Chondrocyte (in vitro differentiated cells): ENCODE measurements around the gene PHF21B. TPM values are rescaled to one million over a fixed set of nuclear protein-coding genes. Genes with fewer than 3 reads are reported as not detected.
A peak's percentile ranks its signal among the peaks of the same experiment; 100 is the strongest.

Experiments used
- DNase-seq: peaks from one replicate; pipeline ENCODE4 v3.0.0; 2021; ENCODE audit warnings: mixed read lengths, low spot score
- H3K27ac Mint-ChIP-seq: one replicate; pipeline ENCODE4 v1.8.0; 2021; ENCODE audit warnings: mild to moderate bottlenecking, moderate library complexity, mixed read lengths; ENCODE audit not compliant: unreplicated experiment
- H3K27me3 Mint-ChIP-seq: 2 replicates; pipeline ENCODE4 v1.8.0; 2021; ENCODE audit warnings: low read depth, mixed read lengths
- H3K36me3 Mint-ChIP-seq: 2 replicates; pipeline ENCODE4 v1.8.0; 2021; ENCODE audit warnings: low read depth, mixed read lengths
- H3K4me1 Mint-ChIP-seq: 2 replicates; pipeline ENCODE4 v1.8.0; 2021; ENCODE audit warnings: low read depth, mild to moderate bottlenecking, mixed read lengths
- H3K4me3 Mint-ChIP-seq: one replicate; pipeline ENCODE4 v1.8.0; 2021; ENCODE audit warnings: mild to moderate bottlenecking, moderate library complexity, mixed read lengths; ENCODE audit not compliant: unreplicated experiment
- H3K9me3 Mint-ChIP-seq: 2 replicates; pipeline ENCODE4 v1.8.0; 2021; ENCODE audit warnings: low read depth, mixed read lengths
- total RNA-seq: library from RNA; stranded (reverse); gene quantifications from 3 replicates; pipeline ENCODE4 v1.2.1, GENCODE V29; 2021
- TF ChIP-seq, protein P1 (sequence below): fragments of 200-600 bp; sonication (generic); IDR thresholded peaks from 2 replicates; pipeline ENCODE4 v1.5.0; 2021; ENCODE audit warnings: antibody characterized with exemption, mild to moderate bottlenecking, moderate library complexity

PHF21B gene
- total RNA-seq, 1 donor from 2014 or later = 0.82 TPM

DNA sequence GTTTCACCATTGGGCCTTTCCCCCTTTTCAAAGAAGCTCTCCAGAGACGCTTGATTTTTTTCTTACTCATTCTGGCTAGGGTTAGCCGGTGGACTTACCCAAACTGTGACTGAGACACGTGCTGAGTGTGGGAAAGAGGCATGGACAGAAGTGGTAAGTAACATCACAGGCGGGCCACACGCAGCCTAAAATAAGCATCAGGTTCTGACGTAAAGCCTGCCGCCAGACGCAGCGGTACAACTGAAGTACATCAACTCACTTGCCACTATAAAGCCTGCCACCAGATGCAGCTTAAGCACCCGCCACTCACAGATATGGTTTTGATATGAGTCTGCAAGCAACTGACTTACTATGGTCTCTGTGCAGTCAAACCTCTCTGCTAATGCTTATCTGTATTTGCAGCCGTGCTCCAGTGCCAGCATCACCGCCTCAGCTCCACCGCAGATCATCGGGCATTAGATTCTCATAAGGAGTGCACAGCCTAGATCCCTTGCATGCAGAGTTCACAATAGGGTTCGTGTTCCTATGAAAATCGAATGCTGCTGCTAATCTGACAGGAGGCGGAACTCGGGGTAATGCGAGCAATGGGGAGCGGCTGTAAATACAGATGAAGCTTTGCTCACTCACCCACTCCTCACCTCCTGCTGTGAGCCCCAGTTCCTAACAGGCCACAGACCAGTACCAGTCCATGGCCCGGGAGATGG is 58.8 kb downstream of the PHF21B start:
- DNase-seq = no peak
- TF ChIP-seq, protein P1, sequence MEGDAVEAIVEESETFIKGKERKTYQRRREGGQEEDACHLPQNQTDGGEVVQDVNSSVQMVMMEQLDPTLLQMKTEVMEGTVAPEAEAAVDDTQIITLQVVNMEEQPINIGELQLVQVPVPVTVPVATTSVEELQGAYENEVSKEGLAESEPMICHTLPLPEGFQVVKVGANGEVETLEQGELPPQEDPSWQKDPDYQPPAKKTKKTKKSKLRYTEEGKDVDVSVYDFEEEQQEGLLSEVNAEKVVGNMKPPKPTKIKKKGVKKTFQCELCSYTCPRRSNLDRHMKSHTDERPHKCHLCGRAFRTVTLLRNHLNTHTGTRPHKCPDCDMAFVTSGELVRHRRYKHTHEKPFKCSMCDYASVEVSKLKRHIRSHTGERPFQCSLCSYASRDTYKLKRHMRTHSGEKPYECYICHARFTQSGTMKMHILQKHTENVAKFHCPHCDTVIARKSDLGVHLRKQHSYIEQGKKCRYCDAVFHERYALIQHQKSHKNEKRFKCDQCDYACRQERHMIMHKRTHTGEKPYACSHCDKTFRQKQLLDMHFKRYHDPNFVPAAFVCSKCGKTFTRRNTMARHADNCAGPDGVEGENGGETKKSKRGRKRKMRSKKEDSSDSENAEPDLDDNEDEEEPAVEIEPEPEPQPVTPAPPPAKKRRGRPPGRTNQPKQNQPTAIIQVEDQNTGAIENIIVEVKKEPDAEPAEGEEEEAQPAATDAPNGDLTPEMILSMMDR = no peak
- Mint-ChIP-seq H3K4me1 (no peaks in the 10 kb centered on the region), H3K27ac (no peak overlapping the region), H3K36me3 (no peaks in the 10 kb centered on the region), H3K4me3 (no peak overlapping the region), H3K9me3 (peaks cover 2% of the 10 kb centered on the region), H3K27me3 (peaks cover 3% of the 10 kb centered on the region)

DNA sequence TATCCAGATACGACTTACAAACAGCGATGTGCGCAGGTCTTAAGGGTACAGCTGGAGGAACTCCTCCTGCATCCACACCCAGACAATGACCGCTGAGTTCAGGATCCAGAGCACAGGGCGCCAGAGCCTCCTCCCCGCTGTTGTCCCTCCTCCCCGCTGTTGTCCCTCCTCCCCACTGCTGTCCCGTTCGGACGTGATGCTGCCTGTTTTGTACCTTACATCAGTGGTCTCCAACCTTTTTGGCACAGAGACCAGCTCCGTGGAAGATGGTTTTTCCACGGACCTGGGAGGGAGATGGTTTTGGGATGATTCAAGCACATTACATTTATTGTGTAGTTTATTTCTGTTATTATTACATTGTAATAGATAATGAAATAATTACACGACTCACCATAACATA is 62.0 kb downstream of the PHF21B start:
- H3K4me3 Mint-ChIP-seq = no peak overlapping the region
- H3K4me1 Mint-ChIP-seq = no peaks in the 10 kb centered on the region
- H3K36me3 Mint-ChIP-seq = no peaks in the 10 kb centered on the region
- no peaks in the 10 kb centered on the region for H3K27me3 Mint-ChIP-seq
- H3K9me3 Mint-ChIP-seq = peaks cover 2% of the 10 kb centered on the region
- TF ChIP-seq, protein P1 = no peak
- no peak overlapping the region for H3K27ac Mint-ChIP-seq
- no peak for DNase-seq

DNA sequence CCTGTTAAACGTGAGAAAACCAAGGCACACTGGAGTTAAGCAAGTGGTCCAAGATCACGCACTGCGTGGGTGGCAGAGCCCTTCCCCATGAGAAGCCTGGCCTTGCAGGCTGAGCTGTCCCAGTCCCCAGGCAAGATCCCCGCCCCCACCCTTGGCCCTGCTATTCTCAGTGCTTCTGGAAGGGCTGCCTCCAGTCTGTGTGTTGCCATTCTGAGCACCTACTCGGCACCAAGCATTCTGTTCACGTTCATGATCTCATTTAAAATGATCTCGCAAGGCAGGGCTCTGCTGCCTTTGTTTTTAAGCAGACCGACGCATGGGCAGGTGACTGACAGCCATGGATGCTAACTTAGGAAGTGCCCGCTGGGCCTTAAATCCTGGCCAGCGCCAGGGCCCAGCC is 62.8 kb downstream of the PHF21B start:
- TF ChIP-seq, protein P1 = no peak
- Mint-ChIP-seq H3K27me3 (no peaks in the 10 kb centered on the region), H3K4me3 (no peak overlapping the region), H3K4me1 (no peaks in the 10 kb centered on the region), H3K9me3 (peaks cover 2% of the 10 kb centered on the region), H3K27ac (no peak overlapping the region), H3K36me3 (no peaks in the 10 kb centered on the region)
- DNase-seq = no peak

DNA sequence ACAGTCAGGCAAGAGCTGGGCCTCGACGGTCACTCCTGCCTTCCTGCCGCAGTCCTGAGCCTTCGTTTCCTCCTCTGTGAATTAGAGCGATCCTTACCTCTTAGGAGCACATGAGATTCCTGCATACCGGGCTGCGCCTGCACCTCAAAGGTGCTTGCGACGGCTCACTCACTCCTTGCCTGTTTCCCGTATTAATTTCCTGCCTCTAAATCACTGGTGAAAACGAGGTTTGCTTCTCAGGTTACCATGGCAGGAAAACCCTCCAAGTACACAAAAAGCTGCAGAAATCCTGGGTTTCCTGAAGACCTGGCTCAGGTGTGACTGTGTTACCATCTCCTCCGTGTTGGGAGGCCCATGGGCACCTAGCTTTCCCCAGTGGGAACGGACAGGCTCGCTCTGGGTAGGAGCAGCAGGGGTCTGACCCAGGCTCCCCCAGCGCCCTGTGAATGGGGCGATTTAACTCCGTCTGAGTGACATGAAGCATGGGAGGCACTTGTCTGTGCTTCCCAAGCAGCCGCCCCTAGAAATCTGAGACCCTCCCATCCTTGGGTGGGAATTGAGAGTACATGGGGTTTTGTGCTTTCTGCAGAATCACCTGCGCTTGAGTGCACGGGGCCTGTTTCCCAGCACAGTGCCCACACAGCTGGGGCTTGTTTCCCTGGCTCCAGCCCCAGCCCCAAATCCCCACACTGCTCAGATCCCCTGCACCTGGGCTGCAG is 64.8 kb downstream of the PHF21B start:
- no peak for DNase-seq
- Mint-ChIP-seq H3K4me3 (no peak overlapping the region), H3K4me1 (no peaks in the 10 kb centered on the region), H3K9me3 (no peaks in the 10 kb centered on the region), H3K27ac (no peak overlapping the region), H3K36me3 (no peaks in the 10 kb centered on the region), H3K27me3 (peaks cover 6% of the 10 kb centered on the region)
- TF ChIP-seq, protein P1 = no peak

DNA sequence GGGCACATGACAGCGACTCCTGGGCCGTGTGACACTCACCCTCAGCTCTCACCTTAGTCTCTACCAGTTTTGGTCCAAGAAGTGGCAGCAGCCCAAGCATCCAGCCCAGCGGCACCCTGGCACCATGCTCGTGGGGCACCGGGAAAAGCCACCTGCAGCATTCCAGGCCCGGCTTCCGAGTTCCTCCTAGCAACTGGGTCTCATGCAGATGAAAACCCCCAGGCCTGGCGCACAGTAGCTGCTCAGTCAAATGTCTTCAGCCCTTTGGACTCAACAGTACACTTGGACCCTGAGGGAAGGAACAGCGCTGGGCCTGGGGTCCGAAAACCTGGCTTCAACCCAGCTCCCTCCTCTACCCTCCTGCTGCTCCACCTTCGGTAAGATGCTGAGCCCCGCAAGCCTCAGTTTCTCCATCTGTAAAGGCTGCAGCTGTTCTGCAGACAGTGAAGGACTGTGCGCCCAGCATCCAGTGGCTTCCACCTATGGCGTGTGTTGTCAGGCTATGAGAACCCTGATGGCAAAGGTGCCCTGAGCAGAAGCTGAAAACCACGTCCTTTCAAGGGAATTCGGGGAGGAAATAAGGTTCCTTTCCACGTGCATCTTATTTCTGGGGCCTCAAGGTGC is 66.0 kb downstream of the PHF21B start:
- no peaks in the 10 kb centered on the region for H3K4me1 Mint-ChIP-seq
- H3K27me3 Mint-ChIP-seq = peaks cover 6% of the 10 kb centered on the region
- peak; percentile 63 for DNase-seq
- no peak overlapping the region for H3K4me3 Mint-ChIP-seq
- no peaks in the 10 kb centered on the region for H3K36me3 Mint-ChIP-seq
- H3K27ac Mint-ChIP-seq = no peak overlapping the region
- no peaks in the 10 kb centered on the region for H3K9me3 Mint-ChIP-seq
- TF ChIP-seq, protein P1 = no peak
